Measurements from ENCODE around the gene MAFG. TPM values are rescaled to one million over a fixed set of nuclear protein-coding genes. Genes with fewer than 3 reads are reported as not detected.

Gene MAFG
- total and polyA plus RNA-seq, 9 of the 15 experiments (the other 6 are each of a cell fraction or from before 2014, with no cell fraction given): 1.1 to 58.1 (median 24.9) TPM

DNA sequence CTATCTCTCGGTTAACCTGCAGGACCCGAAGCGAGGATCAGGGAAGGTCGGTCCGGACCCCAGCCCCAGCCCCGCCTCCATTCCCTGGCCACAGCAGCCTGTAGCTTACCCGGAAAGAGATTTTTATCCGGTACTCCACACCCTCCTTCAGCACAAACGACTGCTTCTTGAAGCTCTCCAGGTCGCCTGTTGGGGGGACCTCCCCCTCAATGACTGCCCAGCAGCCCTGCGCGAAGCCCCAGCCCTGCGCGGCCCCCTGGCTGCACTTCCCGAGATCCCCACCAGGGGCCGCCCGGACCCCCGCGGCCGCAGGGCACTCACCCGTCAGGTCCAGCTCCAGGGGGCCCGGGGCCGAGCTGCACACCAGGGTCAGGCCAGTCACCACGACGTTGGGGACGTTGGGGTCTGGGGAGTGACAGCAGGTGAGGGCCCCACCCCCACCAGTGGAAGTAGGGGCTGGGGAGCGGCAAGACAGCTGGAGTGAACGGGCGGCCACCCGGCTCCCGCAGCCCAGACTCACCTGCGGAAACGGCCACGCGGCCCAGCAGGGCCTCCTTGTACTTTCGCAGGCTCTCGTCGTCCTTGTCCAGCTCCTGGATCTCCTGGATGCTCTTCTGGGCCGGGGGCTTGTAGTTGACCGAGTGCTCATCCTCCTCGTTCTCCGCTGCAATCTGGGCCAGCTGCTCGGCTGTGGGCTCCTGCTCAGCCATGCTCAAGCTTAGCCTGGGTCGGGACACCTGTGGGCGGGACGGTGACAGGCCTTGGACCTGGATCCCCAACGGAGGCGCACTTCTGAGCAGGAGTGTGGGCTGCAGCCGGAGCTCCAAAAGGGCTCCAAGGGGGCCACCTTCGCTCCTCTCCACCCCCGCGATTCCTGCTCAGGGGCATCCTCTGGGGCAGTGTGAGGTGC is 58.1 kb downstream of the MAFG start (continued):
- no peak for TF ChIP-seq SMARCC2 (IDR thresholded peaks at IDR 0.05; ENCODE audit: low read depth)
- TF ChIP-seq ZNF12 (CRISPR knock-in tag; IDR thresholded peaks at IDR 0.05): 0 out of 2 replicates have a peak, but pooled peaks have one; percentile 18
- peak; percentile 87; the same call in 1 of the 2 replicates for TF ChIP-seq KDM2B (CRISPR knock-in tag; IDR thresholded peaks at IDR 0.05)
- peak; percentile 63 for TF ChIP-seq SMC3 (conservative IDR thresholded peaks at IDR 0.05; ENCODE audit: insufficient read depth, low read depth, low read length)
- TF ChIP-seq NR1H2 (CRISPR knock-in tag; IDR thresholded peaks at IDR 0.05): 0 out of 2 replicates have a peak, but pooled peaks have one; percentile 21
- TF ChIP-seq SIN3A (IDR thresholded peaks at IDR 0.05; ENCODE audit: borderline replicate concordance in 2 of 2, control insufficient read depth in 1 of 2, low read depth in 2 of 2, low read length in 2 of 2): peak in 1 of 2 experiments; percentile 62; a peak in 1 of 4 replicates
- peak; percentile 47; the same call in 1 of the 2 replicates for TF ChIP-seq ZC3H4 (CRISPR knock-in tag; IDR thresholded peaks at IDR 0.05; ENCODE audit: borderline replicate concordance)
- no peak for TF ChIP-seq HNRNPK (IDR thresholded peaks at IDR 0.05; ENCODE audit: low read depth, low read length, poor library complexity, severe bottlenecking)
- TF ChIP-seq NCOR1 (IDR thresholded peaks at IDR 0.05): 0 out of 2 replicates have a peak, but pooled peaks have one; percentile 5
- no peak for TF ChIP-seq ZNF217 (CRISPR knock-in tag; IDR thresholded peaks at IDR 0.05)
- TF ChIP-seq FIP1L1 (IDR thresholded peaks at IDR 0.05; ENCODE audit: low read depth, low read length, poor library complexity, severe bottlenecking): peak; percentile 95
- TF ChIP-seq, protein P1, sequence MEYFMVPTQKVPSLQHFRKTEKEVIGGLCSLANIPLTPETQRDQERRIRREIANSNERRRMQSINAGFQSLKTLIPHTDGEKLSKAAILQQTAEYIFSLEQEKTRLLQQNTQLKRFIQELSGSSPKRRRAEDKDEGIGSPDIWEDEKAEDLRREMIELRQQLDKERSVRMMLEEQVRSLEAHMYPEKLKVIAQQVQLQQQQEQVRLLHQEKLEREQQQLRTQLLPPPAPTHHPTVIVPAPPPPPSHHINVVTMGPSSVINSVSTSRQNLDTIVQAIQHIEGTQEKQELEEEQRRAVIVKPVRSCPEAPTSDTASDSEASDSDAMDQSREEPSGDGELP (CRISPR knock-in tag; IDR thresholded peaks at IDR 0.05; ENCODE audit: borderline replicate concordance): peak; percentile 71
- TF ChIP-seq ZNF282 (CRISPR knock-in tag; IDR thresholded peaks at IDR 0.05): 0 out of 2 replicates have a peak, but pooled peaks have one; percentile 12
- TF ChIP-seq, protein P2, sequence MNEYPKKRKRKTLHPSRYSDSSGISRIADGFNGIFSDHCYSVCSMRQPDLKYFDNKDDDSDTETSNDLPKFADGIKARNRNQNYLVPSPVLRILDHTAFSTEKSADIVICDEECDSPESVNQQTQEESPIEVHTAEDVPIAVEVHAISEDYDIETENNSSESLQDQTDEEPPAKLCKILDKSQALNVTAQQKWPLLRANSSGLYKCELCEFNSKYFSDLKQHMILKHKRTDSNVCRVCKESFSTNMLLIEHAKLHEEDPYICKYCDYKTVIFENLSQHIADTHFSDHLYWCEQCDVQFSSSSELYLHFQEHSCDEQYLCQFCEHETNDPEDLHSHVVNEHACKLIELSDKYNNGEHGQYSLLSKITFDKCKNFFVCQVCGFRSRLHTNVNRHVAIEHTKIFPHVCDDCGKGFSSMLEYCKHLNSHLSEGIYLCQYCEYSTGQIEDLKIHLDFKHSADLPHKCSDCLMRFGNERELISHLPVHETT (CRISPR knock-in tag; conservative IDR thresholded peaks at IDR 0.05 in 1 of 2, IDR thresholded peaks at IDR 0.05 in 1 of 2): peak in 1 of 2 experiments; percentile 20; a peak in 1 of 4 replicates
- TF ChIP-seq, protein P3, sequence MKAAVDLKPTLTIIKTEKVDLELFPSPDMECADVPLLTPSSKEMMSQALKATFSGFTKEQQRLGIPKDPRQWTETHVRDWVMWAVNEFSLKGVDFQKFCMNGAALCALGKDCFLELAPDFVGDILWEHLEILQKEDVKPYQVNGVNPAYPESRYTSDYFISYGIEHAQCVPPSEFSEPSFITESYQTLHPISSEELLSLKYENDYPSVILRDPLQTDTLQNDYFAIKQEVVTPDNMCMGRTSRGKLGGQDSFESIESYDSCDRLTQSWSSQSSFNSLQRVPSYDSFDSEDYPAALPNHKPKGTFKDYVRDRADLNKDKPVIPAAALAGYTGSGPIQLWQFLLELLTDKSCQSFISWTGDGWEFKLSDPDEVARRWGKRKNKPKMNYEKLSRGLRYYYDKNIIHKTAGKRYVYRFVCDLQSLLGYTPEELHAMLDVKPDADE (conservative IDR thresholded peaks at IDR 0.05; ENCODE audit: control insufficient read depth, low read depth, low read length): 0 out of 2 replicates have a peak, but pooled peaks have one; percentile 34
- TF ChIP-seq NONO (IDR thresholded peaks at IDR 0.05; ENCODE audit: low read depth in 2 of 2, low read length in 1 of 2): peak; percentile 34 to 48; a peak in 2 of 4 replicates
- peak; percentile 50 for TF ChIP-seq EGR1 (conservative IDR thresholded peaks at IDR 0.05)
- no peak for TF ChIP-seq ILF3 (IDR thresholded peaks at IDR 0.05; ENCODE audit: borderline replicate concordance)
